ENCODE data around the gene PARD3B.

The PARD3B gene

DNA sequence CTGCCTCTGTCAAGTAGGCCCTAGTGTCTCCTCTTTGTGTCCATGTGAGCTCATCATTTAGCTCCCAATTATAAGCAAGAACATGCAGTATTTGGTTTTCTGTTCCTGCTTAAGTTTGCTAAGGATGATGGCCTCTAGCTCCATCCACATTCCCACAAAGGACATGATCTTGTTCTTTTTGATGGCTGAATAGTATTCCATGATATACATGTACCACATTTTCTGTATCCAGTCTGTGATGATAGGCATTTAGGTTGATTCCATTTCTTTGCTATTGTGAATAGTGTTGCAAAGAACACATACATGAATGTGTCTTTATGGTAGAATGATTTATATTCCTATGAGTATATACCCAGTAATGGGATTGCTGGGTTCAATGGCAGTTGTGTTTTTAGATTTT lies 263.2 kb downstream of the PARD3B start:
- DNase-seq (ENCODE audit: extremely low read depth in 1 of 2, low read depth in 1 of 2) = no peak

DNA sequence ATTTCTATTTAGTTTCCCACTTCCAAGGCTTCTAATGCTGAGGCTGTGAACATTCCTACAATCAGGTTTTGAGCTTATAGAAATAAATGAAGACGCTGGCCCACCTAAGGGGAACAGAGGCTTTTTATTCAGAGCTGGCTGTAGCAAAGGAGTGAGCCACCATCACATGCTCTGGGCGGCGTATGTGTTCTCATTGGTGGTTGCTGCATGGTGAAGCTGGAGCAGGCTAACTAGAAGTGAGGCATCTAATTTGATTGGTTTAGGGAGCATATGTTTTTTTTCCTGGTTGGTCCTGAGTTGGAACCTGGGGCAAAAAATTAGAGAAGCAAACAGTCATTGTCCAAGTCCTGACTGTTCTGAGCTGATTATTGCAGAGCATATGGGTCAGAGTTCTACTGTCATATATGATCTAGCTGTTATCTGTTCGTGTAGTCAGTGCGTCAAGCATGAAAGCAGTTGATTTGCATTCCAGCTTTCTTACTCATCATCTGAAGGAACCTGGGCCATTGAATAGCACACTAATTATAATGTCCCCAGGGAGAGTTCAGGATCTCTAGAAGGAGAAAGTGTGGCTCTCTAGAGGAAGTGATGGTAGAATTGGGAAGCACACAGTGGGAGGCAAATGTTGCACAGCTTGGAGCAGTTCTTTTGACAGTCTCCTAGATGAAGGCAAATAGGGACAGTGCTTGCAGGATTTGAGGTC lies 279.6 kb downstream of the PARD3B start:
- no peak for DNase-seq (ENCODE audit: extremely low read depth in 1 of 2, low read depth in 1 of 2)

DNA sequence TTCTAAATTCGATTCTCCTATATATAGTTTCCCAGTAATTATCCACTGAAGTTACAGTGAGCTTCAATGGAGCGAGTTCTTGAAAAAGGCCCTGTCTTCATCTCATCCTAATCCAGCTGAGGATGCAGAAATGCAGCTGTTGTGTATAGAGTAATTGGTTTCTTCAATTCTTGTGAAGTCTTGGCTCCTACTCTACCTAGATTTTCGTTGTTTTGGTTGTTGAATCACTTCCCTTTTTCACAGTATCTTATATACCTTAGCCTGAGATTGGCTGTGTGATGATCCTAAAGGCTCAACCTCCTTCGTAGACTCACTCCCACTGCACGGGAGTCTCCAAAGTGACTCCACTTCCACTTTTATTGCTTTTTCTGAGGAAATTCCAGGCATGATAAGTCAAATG lies 280.4 kb downstream of the PARD3B start:
- no peak for DNase-seq (ENCODE audit: extremely low read depth in 1 of 2, low read depth in 1 of 2)

DNA sequence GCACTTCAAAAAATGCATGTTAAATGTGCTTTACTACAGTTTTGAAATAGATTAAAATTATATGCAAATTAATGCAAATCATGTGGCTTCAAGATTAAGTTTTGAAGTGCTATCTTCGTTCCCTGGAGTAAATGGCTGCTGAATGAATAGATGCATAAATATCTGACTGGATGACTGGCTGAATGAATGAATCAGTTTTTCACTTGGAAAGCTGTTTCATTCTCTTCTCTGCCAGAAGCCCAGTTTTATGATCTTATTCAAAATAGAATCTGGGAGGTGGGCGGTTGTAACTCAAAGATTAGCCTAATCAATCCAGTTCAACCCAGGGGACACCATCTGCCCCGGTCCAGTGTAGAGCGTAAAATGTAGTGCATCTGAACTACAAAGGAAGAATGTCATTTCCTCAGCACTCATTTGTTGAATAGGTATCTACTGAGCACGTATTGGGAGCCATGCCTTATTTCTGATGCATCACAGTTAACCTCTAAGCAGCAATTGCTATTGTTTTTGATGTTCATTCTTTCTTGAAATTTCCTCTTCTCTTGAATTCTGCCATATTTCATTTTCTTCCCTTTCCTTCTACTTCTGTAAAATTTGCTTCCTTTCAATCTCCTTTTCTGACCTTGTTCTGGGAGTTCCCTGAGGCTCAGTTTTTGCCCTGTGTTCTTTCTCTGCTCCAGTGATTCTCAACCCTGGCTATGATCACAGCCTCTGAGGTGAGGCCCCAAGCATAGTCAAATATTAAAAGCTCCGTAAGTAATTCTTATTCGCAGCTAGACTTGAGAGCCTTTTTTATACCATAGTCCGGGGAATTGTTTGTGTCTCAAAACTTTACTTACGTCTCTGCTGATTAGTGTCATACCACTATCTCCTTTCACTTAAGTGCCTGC lies 282.7 kb downstream of the PARD3B start:
- no peak for DNase-seq (ENCODE audit: extremely low read depth in 1 of 2, low read depth in 1 of 2)

DNA sequence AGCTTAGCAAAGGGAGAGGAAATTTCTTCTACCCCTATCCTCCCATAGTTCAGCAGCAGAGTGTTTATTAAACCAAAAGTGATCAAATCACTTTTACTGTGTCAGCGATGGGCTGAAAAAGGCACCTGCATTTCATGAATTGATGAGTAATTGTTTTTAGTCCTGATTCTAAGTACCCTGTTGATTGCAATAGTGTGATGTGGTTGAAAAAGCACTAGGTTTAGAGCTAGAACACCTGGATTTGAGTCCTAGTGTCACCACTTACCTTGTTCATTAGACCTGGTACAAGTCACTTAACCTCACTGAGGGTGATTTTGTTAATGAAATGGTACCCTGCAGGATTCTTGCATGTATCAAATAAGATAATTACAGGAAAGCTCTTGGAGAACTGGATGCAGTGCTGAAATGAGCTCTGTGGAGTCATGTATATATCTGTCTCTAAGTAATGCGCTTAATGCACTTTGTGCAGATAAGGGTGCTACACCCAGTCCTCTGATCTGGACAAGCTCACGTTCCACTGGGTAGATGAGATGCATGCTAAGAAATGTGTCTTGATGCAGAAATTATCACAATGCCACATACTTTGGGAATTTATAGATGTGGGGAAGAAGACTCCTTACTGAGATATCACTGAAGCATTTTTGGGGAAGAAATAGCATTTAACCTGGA lies 289.6 kb downstream of the PARD3B start:
- no peak for DNase-seq (ENCODE audit: extremely low read depth in 1 of 2, low read depth in 1 of 2)

DNA sequence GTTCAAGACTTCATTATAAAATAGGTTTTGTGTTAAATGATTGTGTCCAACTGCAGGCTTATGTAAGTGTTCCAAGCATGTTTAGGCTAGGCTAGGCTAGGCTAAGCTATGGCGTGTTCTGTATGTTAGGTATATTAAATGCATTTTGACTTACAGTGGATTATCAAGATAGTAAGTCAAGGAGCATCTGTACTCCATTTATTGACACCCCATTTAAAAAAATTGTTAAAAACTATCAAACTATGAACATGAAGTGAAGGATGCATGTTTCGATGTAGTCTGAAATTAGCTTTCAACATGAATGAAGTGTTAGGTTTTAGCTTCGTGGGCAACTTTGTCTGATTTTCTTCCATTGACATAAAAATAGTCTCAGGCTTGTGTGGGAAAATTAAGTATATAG lies 290.5 kb downstream of the PARD3B start:
- DNase-seq (ENCODE audit: extremely low read depth in 1 of 2, low read depth in 1 of 2) = no peak

DNA sequence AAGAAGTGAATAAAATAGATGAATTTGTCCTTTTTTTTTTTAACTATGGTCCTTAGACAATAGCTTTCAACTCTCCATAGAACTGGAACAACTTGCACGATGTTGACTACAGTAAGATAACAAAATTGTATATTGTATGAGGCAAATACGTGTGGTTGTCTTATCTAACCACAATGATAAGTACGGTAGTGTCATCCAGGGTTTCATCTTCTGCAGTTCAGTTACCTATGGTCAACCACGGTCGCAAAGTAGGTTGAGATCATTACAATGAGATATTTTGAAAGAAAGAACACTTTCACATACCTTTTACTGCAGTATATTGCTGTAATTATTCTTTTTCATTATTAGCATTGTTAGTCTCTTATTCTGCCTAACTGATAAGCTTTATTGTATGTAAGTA lies 295.2 kb downstream of the PARD3B start:
- DNase-seq (ENCODE audit: extremely low read depth in 1 of 2, low read depth in 1 of 2) = no peak

DNA sequence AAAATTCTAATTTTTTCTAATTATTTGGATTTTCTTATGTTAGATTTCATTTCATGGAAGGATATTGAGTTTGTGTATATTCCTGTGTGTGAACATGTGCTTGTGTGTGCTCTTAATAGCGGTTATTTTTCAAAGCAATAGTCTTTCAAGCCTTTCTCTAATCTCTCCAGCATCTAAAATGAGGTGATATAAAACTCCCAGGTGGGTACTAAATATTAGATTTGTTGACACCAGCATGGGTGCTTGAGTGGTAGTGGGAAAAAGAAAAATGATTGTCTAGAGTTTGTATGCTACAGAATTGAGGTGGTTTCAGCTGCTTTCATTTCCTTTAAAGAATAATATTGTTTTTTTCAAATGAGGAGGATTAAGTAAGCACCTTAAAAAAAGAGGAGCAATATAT lies 296.8 kb downstream of the PARD3B start:
- DNase-seq (ENCODE audit: extremely low read depth in 1 of 2, low read depth in 1 of 2) = no peak

DNA sequence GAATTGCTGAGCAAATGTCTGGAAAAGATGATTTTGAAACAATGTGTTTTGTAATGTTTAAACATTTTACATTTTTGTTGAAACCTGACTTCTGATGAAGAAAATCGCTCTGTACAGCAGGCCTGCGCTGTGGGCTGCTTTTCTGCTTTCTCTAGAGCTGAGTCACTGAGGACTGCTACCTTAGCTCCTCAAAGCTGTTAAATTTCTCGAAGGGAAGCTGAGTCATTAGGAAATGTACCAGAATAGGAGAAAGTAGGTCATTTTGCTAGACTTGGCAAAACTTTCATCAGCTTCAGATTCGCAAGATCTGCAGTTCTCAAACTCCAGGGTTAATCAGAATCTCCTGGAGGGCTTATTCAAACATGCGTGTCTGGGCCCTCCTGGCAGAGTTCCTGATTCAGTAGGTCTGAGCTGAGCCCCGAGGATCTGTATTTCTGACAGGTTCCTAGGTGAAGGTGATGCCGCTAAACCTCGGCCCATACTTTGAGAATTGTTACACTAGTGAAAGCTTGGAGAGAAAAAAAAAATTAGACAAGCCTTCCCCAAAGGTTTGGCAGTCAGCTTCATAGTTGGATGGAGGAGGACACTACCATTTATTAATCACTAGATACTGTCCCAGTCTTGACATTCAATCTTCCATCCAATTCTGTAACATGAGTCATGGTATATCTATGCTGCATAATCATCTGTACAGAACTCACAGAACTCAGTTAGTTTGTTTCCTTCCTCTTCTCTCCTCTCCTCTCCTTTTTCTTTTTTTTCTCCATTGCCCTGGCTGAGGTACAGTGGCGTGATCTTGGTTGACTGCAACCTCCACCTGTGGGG lies 297.6 kb downstream of the PARD3B start:
- no peak for DNase-seq (ENCODE audit: extremely low read depth in 1 of 2, low read depth in 1 of 2)

DNA sequence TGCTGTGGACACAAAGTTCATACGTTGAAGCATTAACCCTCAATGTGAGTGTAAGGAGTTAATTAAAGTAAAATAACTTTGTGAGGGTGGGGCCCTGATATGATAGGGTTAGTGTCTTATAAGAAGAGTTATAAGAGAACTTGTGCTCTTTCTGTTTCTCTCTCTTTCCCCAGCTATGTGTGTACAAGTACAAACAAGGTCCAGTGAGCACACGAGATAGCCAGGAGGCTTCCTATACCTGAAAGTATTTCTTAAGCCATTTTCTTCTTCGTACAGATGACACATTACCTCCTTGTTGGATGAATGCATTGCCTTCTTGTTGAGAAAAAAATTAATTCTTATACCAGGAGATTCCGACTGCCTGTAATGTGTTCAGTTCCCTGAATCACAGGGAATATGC lies 301.2 kb downstream of the PARD3B start:
- DNase-seq (ENCODE audit: extremely low read depth in 1 of 2, low read depth in 1 of 2) = no peak

DNA sequence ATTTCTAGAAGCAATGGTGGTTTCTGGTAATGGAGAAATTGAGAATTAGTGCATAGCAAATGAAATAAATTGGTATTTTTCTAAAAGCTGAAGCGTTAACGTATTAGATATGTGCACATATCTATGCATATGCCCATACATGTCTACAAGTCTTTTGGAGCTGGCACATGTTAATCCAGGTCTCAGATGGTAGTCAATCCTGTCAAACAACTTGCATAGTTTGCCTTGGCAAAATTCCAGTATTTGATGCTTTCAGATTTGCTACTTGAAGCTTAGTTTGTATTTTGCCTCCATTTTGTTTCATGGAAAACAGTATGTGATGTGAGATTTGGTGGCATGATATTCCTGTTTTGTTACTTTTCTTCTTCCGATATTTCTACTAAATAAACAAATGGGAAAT lies 304.6 kb downstream of the PARD3B start:
- no peak for DNase-seq (ENCODE audit: extremely low read depth in 1 of 2, low read depth in 1 of 2)

DNA sequence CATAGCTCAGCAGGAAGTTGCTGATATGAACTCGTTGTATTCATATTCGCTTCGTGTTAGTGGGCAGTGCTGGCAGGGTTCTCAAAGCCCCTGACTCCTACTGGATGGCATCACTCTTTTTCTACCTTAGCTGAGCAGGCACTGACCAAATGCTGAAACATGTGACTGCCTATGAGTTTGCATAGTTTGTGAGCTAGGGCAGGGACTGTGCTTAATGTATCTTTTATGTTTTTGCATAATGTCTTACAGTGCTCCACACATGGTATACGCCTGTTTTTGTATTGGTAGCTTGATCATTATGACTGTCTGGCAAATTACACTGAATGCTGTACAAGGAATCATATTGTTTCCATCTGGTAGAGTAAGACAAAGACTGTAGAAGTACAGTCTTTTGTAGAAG lies 305.3 kb downstream of the PARD3B start:
- no peak for DNase-seq (ENCODE audit: extremely low read depth in 1 of 2, low read depth in 1 of 2)

DNA sequence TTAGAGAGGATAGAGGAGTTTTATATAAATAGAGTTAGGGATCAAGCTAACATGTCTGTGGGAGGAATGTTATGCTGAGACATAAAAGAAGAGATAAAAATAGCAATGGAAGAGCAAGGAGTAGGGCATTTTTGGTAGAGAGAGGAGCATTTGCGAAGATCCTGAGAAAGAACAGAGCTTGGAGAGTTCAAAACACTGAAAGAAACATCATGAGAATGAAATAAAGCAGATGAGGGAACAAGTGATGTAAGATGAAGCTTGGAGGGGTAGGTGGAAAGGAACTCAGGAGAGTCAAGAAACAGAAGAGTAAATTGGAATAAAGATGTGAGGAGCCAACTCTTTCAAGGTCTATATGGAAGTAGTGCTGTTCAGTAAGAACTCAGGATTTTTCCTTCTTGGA lies 308.6 kb downstream of the PARD3B start:
- DNase-seq (ENCODE audit: extremely low read depth in 1 of 2, low read depth in 1 of 2) = no peak

DNA sequence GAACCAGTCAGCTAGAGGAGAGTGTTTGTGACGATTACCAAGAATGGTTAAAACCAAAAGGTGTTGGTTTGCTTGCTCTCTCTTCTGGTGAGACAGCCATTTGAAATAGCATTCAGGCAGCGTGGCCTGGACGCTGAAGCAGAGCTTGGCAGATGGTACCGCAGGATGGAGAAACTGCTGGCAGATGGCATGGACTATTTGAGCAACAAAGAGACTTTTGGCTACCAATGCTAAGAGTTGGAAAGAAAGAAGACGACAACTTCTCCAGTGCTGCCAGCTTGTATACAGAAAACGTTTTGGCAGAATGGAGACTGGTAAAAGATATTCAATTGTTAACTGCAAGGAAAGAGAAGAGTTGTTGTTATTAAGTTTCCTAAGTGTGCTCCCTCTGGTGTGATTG lies 315.0 kb downstream of the PARD3B start:
- DNase-seq (ENCODE audit: extremely low read depth in 1 of 2, low read depth in 1 of 2) = no peak

DNA sequence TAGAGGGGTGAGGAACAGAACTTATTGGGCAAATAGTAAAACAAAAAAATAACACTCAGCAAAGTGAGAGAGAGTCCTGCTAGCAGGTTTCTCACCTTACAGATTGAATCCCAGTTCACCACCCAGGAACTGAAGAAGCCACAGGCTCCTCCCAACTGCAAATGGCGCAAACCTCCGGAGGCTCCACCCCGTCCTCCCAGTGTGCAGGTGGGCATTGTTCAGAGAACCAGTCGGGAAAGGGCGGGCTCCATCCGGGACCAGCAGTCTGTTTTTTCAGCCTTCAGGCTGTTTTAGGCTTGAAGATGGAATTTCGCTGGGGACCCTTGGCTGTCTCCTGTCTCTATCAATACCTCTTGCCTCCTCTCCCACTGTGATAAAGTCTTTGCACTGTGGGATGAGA lies 317.5 kb downstream of the PARD3B start:
- no peak for DNase-seq (ENCODE audit: extremely low read depth in 1 of 2, low read depth in 1 of 2)

DNA sequence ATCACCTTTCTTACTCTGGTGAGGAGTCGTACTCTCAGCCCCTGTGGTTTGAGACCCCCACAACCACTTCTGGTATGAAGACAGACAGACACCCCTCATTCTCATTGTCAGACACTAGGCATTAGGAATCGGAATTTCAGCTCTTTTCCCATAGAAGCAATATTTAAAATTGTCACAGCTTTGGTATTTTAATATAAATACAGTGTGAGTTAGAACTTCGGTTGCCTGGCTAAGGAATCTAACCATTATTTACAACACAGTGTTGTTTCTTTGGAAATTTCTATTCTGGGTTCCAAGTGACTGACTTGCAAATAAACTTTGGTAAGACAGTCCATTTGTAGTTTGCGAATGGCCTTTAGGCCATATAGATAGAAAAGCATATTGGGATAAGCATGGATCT lies 318.1 kb downstream of the PARD3B start:
- DNase-seq (ENCODE audit: extremely low read depth in 1 of 2, low read depth in 1 of 2) = no peak

DNA sequence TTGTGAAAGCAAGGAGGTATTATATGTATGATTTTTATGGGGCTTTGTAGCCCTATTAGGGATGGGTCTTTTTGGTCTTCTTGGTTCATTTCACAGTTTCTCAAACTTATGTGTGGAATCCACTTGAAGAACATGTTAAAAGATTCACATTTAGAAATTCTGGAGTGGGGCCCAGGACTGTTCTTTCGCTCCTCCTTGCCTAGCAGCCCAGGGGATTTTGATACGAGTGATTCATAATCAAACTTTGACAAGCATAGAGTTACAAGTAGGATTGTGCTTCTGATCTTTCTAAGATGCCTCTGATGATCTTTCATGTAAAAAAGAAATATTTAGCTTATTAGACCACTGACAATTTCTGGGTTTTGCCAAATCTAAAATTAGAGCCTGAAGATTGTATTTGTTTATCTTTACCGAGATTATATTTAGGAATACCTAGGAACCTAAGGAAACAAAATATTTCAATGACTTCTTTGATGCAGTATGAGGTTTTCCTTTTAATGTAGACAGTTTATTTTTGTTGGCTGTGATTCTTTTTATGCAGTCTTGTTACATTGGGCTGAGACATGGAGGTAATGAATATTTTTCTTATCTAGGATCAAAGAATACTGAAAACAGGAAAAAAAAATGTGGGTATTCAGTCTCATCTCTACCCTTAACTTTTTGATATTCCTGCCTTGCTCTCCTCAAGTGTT lies 324.0 kb downstream of the PARD3B start:
- no peak for DNase-seq (ENCODE audit: extremely low read depth in 1 of 2, low read depth in 1 of 2)

DNA sequence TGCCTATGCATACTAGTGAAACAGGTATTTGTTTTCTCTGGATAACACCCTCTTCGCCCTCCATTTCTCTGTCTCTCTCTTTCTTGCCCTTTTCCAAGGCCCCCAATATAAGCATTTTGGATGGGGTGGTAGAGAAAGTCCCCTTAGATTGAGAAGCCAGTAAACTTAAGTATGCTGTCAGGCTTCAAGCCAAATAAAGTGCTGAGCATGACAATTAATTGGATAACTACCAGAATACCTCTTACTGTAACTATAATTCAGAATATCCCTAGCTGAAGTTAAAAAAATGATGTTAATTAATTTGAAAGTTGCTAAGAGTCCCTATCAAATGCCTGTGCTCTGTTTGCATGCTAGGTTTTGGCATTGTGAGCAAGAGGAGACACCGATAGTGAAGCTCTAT lies 324.8 kb downstream of the PARD3B start:
- DNase-seq (ENCODE audit: extremely low read depth in 1 of 2, low read depth in 1 of 2) = no peak

DNA sequence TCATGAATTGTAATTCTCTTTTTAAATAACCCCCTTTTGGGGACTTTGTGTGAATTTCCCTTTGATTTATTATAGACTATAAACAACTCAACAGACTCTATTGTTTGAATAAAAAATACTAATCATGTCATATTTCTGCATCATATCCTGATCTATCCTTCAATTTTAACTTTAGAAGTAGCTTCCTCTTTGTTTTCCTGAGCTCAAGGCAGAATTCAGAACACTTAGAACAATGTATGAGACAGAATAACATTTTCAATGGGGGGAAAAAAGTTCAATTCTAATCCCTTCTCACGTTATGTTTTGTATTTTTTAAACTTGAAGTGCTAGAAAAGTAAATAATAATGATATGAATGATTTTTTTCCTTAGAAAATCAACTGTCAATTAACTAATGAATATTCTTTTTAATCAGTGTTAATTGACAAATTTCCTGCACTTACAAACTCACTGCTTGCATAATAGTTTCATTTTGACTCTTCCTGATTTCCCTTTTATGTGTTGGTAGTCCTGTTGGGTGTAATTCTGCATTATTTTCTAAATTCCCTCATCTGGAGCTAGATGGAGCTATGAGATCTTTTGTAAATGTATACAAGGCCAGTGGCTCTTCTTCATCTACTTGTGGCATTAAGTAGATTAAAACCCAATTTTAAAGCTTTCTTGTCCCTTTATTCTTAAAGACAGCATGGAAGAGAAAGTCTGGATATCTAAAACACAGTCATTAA lies 326.1 kb downstream of the PARD3B start:
- DNase-seq (ENCODE audit: extremely low read depth in 1 of 2, low read depth in 1 of 2) = no peak

DNA sequence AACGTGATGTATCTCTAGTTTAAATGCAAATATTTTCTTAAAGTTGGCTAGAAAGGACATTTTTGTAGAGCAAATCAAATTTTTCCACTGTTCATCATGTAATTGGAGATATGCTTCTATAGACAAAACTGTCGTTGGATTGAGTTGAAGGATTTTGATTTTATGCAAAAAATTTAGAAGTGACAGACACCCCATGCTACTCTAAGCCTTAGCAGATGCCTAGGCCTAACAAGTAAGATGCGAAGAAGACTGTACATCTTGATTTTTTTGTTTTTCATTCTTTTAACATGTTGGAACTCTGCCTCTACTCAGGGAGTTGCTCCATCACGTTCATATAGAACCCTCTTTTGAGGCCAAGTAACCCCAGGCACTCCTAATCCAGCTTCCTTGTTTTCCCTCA lies 331.0 kb downstream of the PARD3B start:
- DNase-seq (ENCODE audit: extremely low read depth in 1 of 2, low read depth in 1 of 2) = no peak
